K562 (cell line): ENCODE results near the gene SLC7A8. TPM values are rescaled to one million over a fixed set of nuclear protein-coding genes. Genes with fewer than 3 reads are reported as not detected.

ENCODE experiments used
- ARID1B ChIP-seq: fragments of 450-650 bp; IDR thresholded peaks from 2 replicates; pipeline ENCODE4 v1.6.1; 2016; ENCODE audit warnings: antibody characterized with exemption, mild to moderate bottlenecking, inconsistent platforms
- ELK1 ChIP-seq: sonication (generic); formaldehyde crosslinking; IDR thresholded peaks from 2 replicates; pipeline ENCODE4 v1.8.1; 2022; ENCODE audit warnings: missing genetic modification reagents
- ELK3 ChIP-seq: fragments of 450-650 bp; formaldehyde crosslinking; IDR thresholded peaks from 2 replicates; pipeline ENCODE4 v1.4.0; 2020; ENCODE audit warnings: mild to moderate bottlenecking
- GABPB1 ChIP-seq: sonication (generic); formaldehyde crosslinking; IDR thresholded peaks from 2 replicates; pipeline ENCODE4 v1.8.0; 2022; ENCODE audit warnings: mild to moderate bottlenecking, missing genetic modification reagents
- POU5F1 ChIP-seq: fragments of 150-350 bp; IDR thresholded peaks from 2 replicates; pipeline ENCODE4 v1.6.1; 2014; ENCODE audit warnings: borderline replicate concordance, low read length, low read depth, mild to moderate bottlenecking; ENCODE audit not compliant: partially characterized antibody
- PRDM10 ChIP-seq: fragments of 450-650 bp; IDR thresholded peaks from 2 replicates; pipeline ENCODE4 v1.6.1; 2018; ENCODE audit not compliant: partially characterized antibody
- RBM14 ChIP-seq: fragments of 200-400 bp; formaldehyde crosslinking; IDR thresholded peaks from 2 replicates; pipeline ENCODE4 v1.6.1; 2018; ENCODE audit warnings: low read depth, mild to moderate bottlenecking, low read length, moderate library complexity, borderline replicate concordance; ENCODE audit not compliant: insufficient read depth
- RBM17 ChIP-seq: fragments of 200-400 bp; formaldehyde crosslinking; IDR thresholded peaks from 2 replicates; pipeline ENCODE4 v1.6.1; 2017; ENCODE audit warnings: low read depth, mild to moderate bottlenecking, low read length, borderline replicate concordance
- SMAD3 ChIP-seq: fragments of 450-650 bp; formaldehyde crosslinking; conservative IDR thresholded peaks from 2 replicates; pipeline ENCODE4 v1.4.0; 2020; ENCODE audit warnings: mild to moderate bottlenecking
- SMARCE1 ChIP-seq: fragments of 450-650 bp; IDR thresholded peaks from 2 replicates; pipeline ENCODE4 v1.7.1; 2016; ENCODE audit warnings: mild to moderate bottlenecking
- SNRNP70 ChIP-seq: fragments of 200-400 bp; formaldehyde crosslinking; optimal IDR thresholded peaks from 2 replicates; pipeline ENCODE3; 2017; ENCODE audit warnings: low read depth, low read length
- SPI1 ChIP-seq: IDR thresholded peaks from 2 replicates; pipeline ENCODE4 v1.6.1; 2011; ENCODE audit warnings: low read depth, low read length, control low read depth, borderline replicate concordance
- TEAD4 ChIP-seq, 2 experiments: sonication (generic) in 1 of 2; formaldehyde crosslinking in 1 of 2; IDR thresholded peaks; 2 replicates each; pipeline versions ENCODE4 v1.6.1 to v1.8.0; 2012 to 2022; ENCODE audit warnings: borderline replicate concordance in 1 of 2, inconsistent platforms in 1 of 2, low read length in 1 of 2, mild to moderate bottlenecking in 1 of 2, missing genetic modification reagents in 1 of 2
- TRIM25 ChIP-seq: fragments of 450-650 bp; IDR thresholded peaks from 2 replicates; pipeline ENCODE4 v1.7.0; 2016; ENCODE audit warnings: borderline replicate concordance
- ZBTB5 ChIP-seq: fragments of 450-650 bp; IDR thresholded peaks from 2 replicates; pipeline ENCODE4 v1.6.1; 2017; ENCODE audit warnings: antibody characterized with exemption
- ZNF583 ChIP-seq: fragments of 250-450 bp; sonication (Bioruptor Pico); IDR thresholded peaks from 2 replicates; pipeline ENCODE4 v1.4.0; 2020
- ZNF695 ChIP-seq: fragments of 450-650 bp; formaldehyde crosslinking; IDR thresholded peaks from 2 replicates; pipeline ENCODE4 v1.4.0; 2020; ENCODE audit warnings: mild to moderate bottlenecking, moderate library complexity
- polyA plus RNA-seq, 8 experiments: library from polyadenylated mRNA; depleted of rRNA in 4 of 8; stranded (reverse) in 5 of 8; unstranded in 3 of 8; fragments of >200 nt; fragmentation: Nextera tagmentation in 2 of 8; fragmentation: Illumina TruSeq in 1 of 8; extraction: Ambion mirVana in 2 of 8; extraction: Trizol in 1 of 8; gene quantifications; 2 replicates each; pipeline versions ENCODE4 v1.2.1 to v1.2.3, GENCODE V29; 2011 to 2014; ENCODE audit warnings: inconsistent platforms in 1 of 8, missing spikeins in 1 of 8
- total RNA-seq, 7 experiments: library from RNA; depleted of rRNA in 6 of 7; stranded (reverse); fragments of >200 nt in 6 of 7; fragmentation: Illumina TruSeq in 2 of 7; extraction: Trizol in 2 of 7; gene quantifications; 2 replicates each; pipeline versions ENCODE4 v1.2.1 to v1.2.3, GENCODE V29; 2011 to 2021; ENCODE audit warnings: low replicate concordance in 1 of 7

SLC7A8 gene
- total and polyA plus RNA-seq, 9 of the 15 experiments (the other 6 are each of a cell fraction or from before 2014, with no cell fraction given) = 2.0 to 33.0 (median 6.0) TPM

GRCh38 chr14:23173796-23174195 lies 9.7 kb downstream of the SLC7A8 start (continued):
- no peak for TF ChIP-seq SNRNP70
- no peak for TF ChIP-seq GABPB1 (CRISPR knock-in tag)
- TF ChIP-seq PRDM10 = no peak
- no peak for TF ChIP-seq RBM17
- TF ChIP-seq RBM14 = no peak
- TF ChIP-seq TRIM25 = no peak
- TF ChIP-seq ARID1B = peak; percentile 41; the same call in 1 of the 2 replicates
- TF ChIP-seq ELK1 = no peak
- TF ChIP-seq SPI1 = peak; percentile 53; the same call in 1 of the 2 replicates
- peak; percentile 66; the same call in 1 of the 2 replicates for TF ChIP-seq SMARCE1
- TF ChIP-seq ZBTB5 = no peak
- no peak for TF ChIP-seq ZNF583 (CRISPR knock-in tag)
- no peak for TF ChIP-seq ZNF695 (CRISPR knock-in tag)
- TF ChIP-seq ELK3 = no peak
- TF ChIP-seq TEAD4 (IDR thresholded peaks at IDR 0.05; ENCODE audit: low read length) = peak; percentile 35; the same call in 1 of the 2 replicates
- TF ChIP-seq TEAD4 (CRISPR knock-in tag; IDR thresholded peaks at IDR 0.05; ENCODE audit: borderline replicate concordance) = no peak
- no peak for TF ChIP-seq POU5F1
- no peak for TF ChIP-seq SMAD3
